Natural killer cell (primary cell): ENCODE measurements around the gene PRDM10. TPM values are rescaled to one million over a fixed set of nuclear protein-coding genes. Genes with fewer than 3 reads are reported as not detected.

Source experiments
- ATAC-seq, 3 donors: fragments of 150-1000 bp in 2 of 3; fragments of 200-7000 bp in 1 of 3; cut with Tn5 transposase; 1 replicate in 1 of 3; 2 replicates in 2 of 3; pipeline ENCODE4 v1.10.0; 2021; ENCODE audit warnings: mild to moderate bottlenecking in 2 of 3, moderate library complexity in 2 of 3
- DNase-seq, 2 donors: peaks; one replicate each; pipeline versions ENCODE4 v3.0.0 to v3.0.0-alpha.2; 2013 to 2021; ENCODE audit warnings: mixed read lengths in 1 of 2
- H3K27ac ChIP-seq: one replicate; pipeline ENCODE4 v1.5.1; 2013; ENCODE audit warnings: mild to moderate bottlenecking, low read length
- H3K27me3 ChIP-seq: one replicate; pipeline ENCODE4 v1.6.1; 2013; ENCODE audit warnings: low read length; ENCODE audit not compliant: control insufficient read depth, insufficient read depth
- H3K36me3 ChIP-seq: one replicate; pipeline ENCODE4 v1.6.1; 2013; ENCODE audit warnings: low read length; ENCODE audit not compliant: control insufficient read depth, insufficient read depth
- H3K4me1 ChIP-seq: one replicate; pipeline ENCODE4 v1.6.1; 2013; ENCODE audit warnings: low read length; ENCODE audit not compliant: control insufficient read depth, insufficient read depth
- H3K4me3 ChIP-seq: one replicate; pipeline ENCODE4 v1.5.1; 2013; ENCODE audit warnings: low read length
- H3K9me3 ChIP-seq: one replicate; pipeline ENCODE4 v1.6.1; 2013; ENCODE audit warnings: low read length; ENCODE audit not compliant: control insufficient read depth, insufficient read depth
- H3K27ac Mint-ChIP-seq, 2 donors: one replicate each; pipeline ENCODE4 v1.8.0; 2022; ENCODE audit warnings: mild to moderate bottlenecking in 2 of 2, mixed read lengths in 2 of 2, moderate library complexity in 1 of 2
- H3K27me3 Mint-ChIP-seq, 2 donors: one replicate each; pipeline ENCODE4 v1.8.0; 2022; ENCODE audit warnings: low read depth in 2 of 2, mixed read lengths in 2 of 2
- H3K36me3 Mint-ChIP-seq: one replicate; pipeline ENCODE4 v1.8.0; 2022; ENCODE audit warnings: mixed read lengths
- H3K4me1 Mint-ChIP-seq, 2 donors: one replicate each; pipeline ENCODE4 v1.8.0; 2022; ENCODE audit warnings: mixed read lengths in 2 of 2
- H3K4me3 Mint-ChIP-seq: one replicate; pipeline ENCODE4 v1.8.0; 2022; ENCODE audit warnings: mild to moderate bottlenecking, moderate library complexity, mixed read lengths
- H3K9me3 Mint-ChIP-seq, 2 donors: one replicate each; pipeline ENCODE4 v1.8.0; 2022; ENCODE audit warnings: mixed read lengths in 2 of 2
- WGBS: methylation state at CpG from one replicate; pipeline ENCODE4 v1.1.7; 2013; ENCODE audit warnings: missing lambda C conversion rate; ENCODE audit not compliant: insufficient coverage; 5-methylcytosine and 5-hydroxymethylcytosine counted together
- intact Hi-C: fragments of 100-400 bp; cut with micrococcal nuclease; formaldehyde crosslinking; loops from one replicate; pipeline ENCODE4 v1.14.2; 2022
- total RNA-seq, 4 donors: library from RNA; stranded (reverse); fragments of 120-200 nt in 1 of 4; gene quantifications; one replicate each; pipeline versions ENCODE4 v1.2.3 to v1.2.4, GENCODE V29; 2013 to 2022
- TF ChIP-seq, protein P1 (sequence below): fragments of 200-600 bp; IDR thresholded peaks from one replicate; pipeline ENCODE4 v1.8.0; 2022; ENCODE audit warnings: antibody characterized with exemption

The PRDM10 gene
- total RNA-seq, 3 donors from 2014 or later (not counting 1 experiment from before 2014, with no cell fraction given): 10.3 to 13.1 (median 12.5) TPM

- intact Hi-C loops: no loop called here
- peaks cover 9 to 11% of the 10 kb centered on the region in 2 donors for H3K4me1 Mint-ChIP-seq
- 94% methylated on average over 49 of the region's 49 CpGs for WGBS
- H3K27me3 Mint-ChIP-seq: peaks cover 15 to 22% of the 10 kb centered on the region in 2 donors
- Histone ChIP-seq H3K27me3 (no peaks in the 10 kb centered on the region), H3K4me3 (no peak overlapping the region), H3K27ac (no peak overlapping the region), H3K9me3 (no peaks in the 10 kb centered on the region), H3K36me3 (no peaks in the 10 kb centered on the region), H3K4me1 (peaks cover 7% of the 10 kb centered on the region)
- H3K36me3 Mint-ChIP-seq: no peaks in the 10 kb centered on the region
- ATAC-seq: no peak
- H3K9me3 Mint-ChIP-seq: no peaks in the 10 kb centered on the region
- DNase-seq: no peak
- TF ChIP-seq, protein P1, sequence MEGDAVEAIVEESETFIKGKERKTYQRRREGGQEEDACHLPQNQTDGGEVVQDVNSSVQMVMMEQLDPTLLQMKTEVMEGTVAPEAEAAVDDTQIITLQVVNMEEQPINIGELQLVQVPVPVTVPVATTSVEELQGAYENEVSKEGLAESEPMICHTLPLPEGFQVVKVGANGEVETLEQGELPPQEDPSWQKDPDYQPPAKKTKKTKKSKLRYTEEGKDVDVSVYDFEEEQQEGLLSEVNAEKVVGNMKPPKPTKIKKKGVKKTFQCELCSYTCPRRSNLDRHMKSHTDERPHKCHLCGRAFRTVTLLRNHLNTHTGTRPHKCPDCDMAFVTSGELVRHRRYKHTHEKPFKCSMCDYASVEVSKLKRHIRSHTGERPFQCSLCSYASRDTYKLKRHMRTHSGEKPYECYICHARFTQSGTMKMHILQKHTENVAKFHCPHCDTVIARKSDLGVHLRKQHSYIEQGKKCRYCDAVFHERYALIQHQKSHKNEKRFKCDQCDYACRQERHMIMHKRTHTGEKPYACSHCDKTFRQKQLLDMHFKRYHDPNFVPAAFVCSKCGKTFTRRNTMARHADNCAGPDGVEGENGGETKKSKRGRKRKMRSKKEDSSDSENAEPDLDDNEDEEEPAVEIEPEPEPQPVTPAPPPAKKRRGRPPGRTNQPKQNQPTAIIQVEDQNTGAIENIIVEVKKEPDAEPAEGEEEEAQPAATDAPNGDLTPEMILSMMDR: no peak
- H3K27ac Mint-ChIP-seq: no peak overlapping the region
- H3K4me3 Mint-ChIP-seq: no peak overlapping the region
Measured at GRCh38 chr11:130040281-130040940, 37.8 kb upstream of the PRDM10 start.

DNA sequence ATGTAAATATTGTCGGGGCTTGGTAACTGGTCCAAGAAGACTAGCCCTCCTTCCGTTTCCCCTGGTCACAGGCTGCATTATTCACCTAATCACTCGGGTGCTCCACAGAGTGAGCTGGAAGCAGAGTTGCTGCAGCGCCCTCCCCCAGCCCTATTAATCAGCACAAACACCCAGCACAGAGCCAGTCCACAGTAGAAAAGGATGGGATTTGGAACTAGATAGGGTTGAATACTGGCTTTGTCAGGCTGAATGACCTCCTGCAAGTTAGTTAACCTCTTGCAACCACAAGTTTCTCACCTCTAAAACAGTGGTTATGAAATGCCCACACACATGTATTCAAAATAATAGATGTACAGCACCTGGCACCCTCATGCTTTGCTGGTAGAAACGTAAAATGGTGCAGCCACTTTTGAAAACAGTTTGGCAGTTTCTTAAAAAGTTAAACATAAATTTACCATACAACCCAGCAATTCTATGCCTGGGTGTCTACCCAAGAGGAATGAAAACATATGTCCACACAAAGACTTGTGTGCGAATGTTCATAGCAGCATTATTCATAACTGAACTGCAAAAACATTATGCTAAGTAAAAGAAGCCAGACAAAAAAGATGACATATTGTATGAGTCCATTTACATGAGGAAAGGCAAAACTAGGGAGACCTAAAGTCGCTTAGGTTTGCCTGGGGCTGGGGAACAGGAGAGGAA lies 35.4 kb upstream of the PRDM10 start:
- peaks cover 9 to 11% of the 10 kb centered on the region in 2 donors for H3K4me1 Mint-ChIP-seq
- peak overlapping the region; percentile 35 for H3K4me3 Mint-ChIP-seq
- peaks cover 13 to 22% of the 10 kb centered on the region in 2 donors for H3K27me3 Mint-ChIP-seq
- 68% methylated on average over 6 of the region's 7 CpGs for WGBS
- no peak for DNase-seq
- intact Hi-C loops: no loop called here
- no peak overlapping the region for H3K27ac ChIP-seq
- ATAC-seq: peak in 1 of 3 donors; percentile 81
- no peak overlapping the region for H3K27ac Mint-ChIP-seq
- H3K36me3 ChIP-seq: no peaks in the 10 kb centered on the region
- H3K4me3 ChIP-seq: no peak overlapping the region
- no peaks in the 10 kb centered on the region for H3K9me3 ChIP-seq
- H3K27me3 ChIP-seq: no peaks in the 10 kb centered on the region
- H3K36me3 Mint-ChIP-seq: no peaks in the 10 kb centered on the region
- TF ChIP-seq, protein P1: no peak
- H3K4me1 ChIP-seq: peaks cover 7% of the 10 kb centered on the region
- no peaks in the 10 kb centered on the region for H3K9me3 Mint-ChIP-seq

DNA sequence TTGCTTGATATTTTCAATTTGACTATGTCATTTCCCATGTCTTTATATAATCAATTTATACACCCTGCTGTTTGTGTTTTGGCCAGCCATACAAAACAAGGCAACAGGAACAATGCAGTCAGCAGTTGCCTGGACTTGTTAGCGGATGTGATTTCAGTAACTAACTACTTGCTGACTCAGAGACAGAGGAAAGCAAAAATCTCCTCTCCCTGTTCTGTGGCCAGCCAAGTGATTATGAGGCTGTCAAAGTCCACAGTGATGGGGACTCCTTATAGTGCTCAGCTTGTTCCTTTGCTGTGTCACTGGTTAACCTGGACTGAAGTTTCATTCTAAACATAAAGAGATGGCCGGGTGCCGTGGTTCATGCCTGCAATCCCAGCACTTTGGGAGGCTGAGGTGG lies 34.4 kb upstream of the PRDM10 start:
- H3K36me3 Mint-ChIP-seq: no peaks in the 10 kb centered on the region
- H3K9me3 Mint-ChIP-seq: no peaks in the 10 kb centered on the region
- Histone ChIP-seq H3K36me3 (no peaks in the 10 kb centered on the region), H3K4me1 (peaks cover 7% of the 10 kb centered on the region), H3K27ac (no peak overlapping the region), H3K4me3 (no peak overlapping the region), H3K27me3 (no peaks in the 10 kb centered on the region), H3K9me3 (no peaks in the 10 kb centered on the region)
- H3K4me3 Mint-ChIP-seq: no peak overlapping the region
- intact Hi-C loops: no loop called here
- TF ChIP-seq, protein P1: no peak
- ATAC-seq (no peak), DNase-seq (no peak)
- 97% methylated on average over 3 of the region's 3 CpGs for WGBS
- no peak overlapping the region for H3K27ac Mint-ChIP-seq
- H3K27me3 Mint-ChIP-seq: peaks cover 12 to 18% of the 10 kb centered on the region in 2 donors
- peaks cover 9 to 11% of the 10 kb centered on the region in 2 donors for H3K4me1 Mint-ChIP-seq
